HG03159 (cell line): ENCODE data around the gene PPIF.
A peak's percentile ranks its signal among the peaks of the same experiment; 100 is the strongest.

Source experiments
- ATAC-seq: cut with Tn5 transposase; IDR thresholded peaks from one replicate; pipeline ENCODE4 v1.9.1; 2021; ENCODE audit warnings: mild to moderate bottlenecking, moderate library complexity; ENCODE audit not compliant: unreplicated experiment

Gene PPIF

DNA sequence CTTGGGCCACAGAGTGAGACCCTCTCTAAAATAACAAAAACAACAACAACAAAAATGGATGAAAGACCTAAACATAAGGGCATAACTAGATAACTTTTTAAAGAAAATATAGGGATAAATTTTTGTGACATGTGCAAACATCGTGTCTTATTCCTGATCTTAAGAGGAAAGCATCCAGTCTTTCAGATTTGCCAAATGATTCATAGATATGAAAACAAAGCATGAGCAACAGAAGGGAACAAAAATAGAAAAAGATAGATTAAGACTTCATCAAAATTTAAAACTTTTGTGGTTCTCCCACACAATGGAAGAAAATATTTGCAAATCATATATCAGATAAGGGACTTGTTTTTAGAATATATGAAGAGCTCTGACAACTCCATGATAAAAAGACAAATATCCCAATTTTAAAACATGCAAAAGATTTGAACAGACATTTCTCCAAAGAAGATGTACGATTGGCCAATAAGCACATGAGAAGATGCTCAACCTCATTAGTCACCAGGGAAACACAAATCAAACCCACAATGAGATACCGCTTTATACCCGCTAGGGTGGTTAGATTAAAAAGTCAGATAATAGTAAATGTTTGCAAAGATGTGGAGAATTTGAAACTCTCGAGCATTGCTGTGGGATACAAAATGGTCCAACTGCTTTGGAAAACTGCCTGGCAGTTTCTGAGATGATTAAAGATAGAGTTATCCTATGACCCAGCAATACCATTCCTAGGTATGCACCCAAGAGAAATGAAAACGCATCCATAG is 20.3 kb downstream of the PPIF start:
- ATAC-seq, result no peak

DNA sequence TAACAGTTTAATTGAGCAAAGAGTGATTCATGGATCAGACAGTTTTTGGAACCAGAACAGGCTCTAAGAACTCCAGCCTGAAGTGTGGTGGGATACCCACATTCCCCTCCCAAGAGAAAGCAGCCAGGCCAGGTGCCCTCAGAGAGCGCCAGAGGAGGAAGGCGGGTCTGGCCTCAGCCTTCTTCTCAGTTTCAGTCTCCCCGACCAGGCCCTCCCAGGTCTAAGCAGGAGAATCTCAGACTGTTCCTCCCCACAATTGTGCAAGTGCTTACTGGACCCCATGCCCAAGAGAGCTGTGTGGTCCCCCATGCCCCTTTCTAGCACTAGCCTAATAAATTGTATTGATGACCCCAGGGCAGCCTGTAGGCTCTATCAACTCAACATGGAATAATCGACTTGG is 25.6 kb downstream of the PPIF start:
- ATAC-seq, result no peak

DNA sequence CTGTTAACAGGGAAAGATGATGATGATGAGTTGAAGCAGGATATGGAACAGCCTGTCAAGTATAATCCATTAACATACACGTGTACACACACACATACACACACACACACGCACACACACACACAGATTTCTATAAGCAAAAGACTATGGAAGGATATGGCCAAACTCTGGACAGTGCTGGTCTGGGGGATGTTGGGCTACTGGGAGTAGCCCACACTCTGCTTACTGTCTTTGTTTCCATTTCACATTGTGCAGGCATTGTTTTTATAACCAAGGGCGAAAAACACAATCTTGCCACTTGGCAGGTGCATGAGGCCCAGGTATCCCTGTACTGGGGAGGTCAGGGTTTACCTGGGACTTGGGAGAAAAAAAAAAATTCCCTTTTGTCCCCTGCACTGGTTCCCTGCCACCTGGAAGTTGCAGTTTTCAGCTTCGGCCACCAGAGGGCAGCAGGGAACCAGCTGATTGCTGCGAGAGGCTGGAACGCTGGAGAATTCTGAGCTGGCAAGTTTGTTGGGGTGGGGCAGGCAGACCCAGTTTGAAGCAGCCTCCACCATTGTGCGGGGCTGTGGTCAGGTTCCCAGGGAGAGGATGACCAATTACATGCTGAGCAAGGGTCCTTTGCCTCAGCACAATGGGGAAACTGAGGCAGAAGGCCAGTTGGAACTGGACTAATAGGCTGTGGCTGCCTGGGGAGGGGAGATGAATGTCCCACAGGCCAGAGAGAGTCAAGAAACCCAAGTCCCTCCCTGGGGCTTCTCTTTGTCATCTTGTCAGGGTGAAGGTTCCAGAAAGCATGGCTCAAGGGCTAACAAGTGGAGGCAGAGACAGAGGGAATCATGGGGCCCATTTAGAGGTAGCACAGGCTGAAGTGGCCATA is 27.3 kb downstream of the PPIF start:
- ATAC-seq, result peak; percentile 62

DNA sequence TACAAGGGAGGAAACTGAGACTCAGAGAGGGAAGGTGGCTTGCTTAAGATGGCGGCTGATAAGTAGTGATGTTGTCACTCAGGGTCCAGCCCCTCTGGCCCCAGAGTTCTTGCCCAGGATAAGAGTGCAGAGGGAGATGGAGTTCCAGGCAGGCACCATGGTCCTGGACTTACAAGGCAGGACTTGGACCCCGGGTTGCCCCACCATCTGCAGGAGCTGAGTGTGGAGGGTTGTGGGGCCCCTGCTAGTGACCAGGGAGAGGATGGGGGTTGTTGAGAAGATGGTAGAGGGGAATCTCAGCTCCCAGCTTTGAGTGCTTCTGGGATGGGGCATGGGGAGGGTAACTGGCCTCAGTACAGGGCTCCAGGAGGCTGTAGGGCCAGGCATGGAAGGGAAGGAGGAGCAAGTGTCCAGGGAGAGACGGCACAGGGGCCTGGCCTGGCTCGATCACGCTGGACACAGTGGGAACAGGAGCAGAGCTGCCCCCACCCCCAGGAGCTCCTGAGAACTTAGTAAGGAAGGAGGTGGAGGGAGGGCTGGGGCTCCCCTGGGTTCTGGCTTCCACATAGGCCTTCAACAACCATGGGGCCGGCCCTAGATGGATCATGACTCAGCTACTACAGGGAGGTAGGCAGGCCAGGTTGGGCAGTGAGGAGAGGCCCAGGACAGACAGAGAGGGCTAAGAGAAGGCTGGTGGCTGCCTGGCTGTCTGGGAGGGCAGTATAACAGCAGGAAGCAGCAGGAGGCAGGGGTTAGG is 28.2 kb downstream of the PPIF start:
- ATAC-seq, result no peak

DNA sequence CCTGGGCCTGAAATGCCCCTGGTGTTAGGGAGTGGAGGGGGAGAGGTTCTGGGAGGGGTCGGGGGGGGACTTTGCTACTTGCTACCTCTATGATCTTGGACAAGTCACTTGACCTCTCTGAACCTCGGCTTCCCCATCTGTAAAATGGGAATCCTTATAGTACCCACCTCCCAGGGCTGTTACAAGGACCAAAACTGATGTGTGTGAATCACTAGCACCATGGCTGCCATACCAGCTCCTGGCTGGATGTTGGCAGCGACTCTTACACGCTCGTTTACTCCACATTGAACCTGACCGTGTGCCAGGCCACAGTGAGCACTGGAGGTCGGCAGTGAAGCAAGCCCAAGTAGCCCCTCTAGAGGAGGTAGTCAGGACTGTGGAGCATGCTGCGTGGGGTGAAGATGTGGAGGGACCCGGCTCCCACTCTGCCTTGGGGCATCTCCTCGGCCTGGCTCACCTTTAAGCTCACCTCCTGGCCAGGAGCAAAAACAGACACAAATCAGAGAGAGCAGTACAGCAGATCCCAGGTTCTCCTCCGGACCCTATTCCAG is 28.9 kb downstream of the PPIF start:
- no peak for ATAC-seq

DNA sequence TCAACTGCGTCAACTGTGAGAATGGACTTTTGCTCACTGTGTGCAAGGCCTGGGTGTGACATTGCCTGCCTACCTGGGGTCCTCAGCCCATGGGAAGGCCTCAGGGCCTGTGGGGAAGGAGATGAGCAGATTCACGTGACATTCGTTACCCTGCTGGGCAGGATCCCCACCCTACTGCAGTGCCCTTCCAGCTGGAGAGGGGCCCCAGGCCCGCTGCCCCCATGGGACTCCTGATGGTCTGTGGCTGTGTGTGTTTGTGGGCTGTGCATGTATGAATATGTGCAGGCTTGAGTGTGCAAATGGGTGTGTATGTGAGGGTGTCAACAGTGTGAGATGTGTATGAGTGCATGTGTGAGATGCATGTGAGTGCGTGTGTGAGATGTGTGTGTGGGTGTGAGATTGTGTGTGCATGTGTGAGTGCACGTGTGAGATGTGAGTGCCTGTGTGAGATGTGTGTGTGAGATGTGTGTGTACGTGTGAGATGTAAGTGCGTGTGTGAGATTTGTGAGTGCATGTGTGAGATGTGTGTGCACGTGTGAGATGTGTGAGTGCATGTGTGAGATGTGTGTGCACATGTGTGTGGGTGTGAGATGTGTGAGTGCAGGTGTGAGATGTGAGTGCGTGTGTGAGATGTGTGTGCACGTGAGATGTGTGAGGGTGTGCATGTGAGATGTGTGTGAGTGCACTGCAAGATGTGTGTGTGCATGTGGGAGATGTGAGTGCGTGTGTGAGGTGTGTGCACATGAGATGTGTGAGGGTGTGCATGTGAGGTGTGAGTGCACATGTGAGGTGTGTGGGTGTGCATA is 29.7 kb downstream of the PPIF start:
- ATAC-seq, result no peak

DNA sequence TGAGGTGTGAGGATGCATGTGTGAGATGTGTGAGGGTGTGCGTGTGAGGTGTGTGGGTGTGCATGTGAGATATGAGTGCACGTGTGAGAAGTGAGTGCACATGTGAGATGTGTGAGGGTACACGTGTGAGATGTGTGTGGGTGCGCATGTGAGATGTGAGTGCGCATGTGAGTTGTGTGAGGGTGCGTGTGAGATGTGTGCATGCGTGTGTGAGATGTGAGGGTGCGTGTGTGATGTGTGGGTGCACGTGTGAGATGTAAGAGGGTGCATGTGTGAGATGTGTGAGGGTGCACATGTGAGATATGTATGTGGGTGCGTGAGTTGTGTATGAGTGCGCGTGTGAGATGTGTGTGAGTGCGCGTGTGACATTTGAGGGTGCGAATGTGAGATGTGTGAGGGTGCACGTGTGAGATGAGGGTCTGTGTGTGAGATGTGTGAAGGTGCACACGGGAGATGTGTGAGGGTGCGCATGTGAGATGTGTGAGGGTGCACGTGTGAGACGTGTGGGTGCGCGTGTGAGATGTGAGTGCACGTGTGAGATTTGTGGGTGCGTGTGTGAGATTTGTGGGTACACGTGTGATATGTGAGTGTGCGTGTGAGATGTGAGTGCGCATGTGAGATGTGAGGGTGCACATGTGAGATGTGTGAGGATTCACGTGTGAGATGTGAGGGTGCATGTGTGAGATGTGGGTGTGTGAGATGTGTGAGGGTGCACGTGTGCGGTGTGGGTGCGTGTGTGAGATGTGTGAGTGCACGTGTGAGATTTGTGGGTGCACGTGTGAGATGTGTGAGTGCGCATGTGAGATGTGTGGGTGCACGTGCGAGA is 30.5 kb downstream of the PPIF start:
- ATAC-seq, result no peak

DNA sequence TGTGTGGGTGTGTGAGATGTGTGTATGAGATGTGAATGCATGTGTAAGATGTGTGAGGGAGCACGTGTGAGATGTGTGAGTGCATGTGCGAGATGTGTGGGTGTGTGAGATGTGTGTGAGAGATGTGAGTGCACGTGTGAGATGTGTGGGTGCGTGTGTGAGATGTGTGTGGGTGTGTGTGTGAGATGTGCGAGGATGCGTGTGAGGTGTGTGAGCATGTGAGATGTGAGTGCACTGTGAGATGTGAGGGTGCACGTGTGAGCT is 31.0 kb downstream of the PPIF start:
- ATAC-seq, result no peak

DNA sequence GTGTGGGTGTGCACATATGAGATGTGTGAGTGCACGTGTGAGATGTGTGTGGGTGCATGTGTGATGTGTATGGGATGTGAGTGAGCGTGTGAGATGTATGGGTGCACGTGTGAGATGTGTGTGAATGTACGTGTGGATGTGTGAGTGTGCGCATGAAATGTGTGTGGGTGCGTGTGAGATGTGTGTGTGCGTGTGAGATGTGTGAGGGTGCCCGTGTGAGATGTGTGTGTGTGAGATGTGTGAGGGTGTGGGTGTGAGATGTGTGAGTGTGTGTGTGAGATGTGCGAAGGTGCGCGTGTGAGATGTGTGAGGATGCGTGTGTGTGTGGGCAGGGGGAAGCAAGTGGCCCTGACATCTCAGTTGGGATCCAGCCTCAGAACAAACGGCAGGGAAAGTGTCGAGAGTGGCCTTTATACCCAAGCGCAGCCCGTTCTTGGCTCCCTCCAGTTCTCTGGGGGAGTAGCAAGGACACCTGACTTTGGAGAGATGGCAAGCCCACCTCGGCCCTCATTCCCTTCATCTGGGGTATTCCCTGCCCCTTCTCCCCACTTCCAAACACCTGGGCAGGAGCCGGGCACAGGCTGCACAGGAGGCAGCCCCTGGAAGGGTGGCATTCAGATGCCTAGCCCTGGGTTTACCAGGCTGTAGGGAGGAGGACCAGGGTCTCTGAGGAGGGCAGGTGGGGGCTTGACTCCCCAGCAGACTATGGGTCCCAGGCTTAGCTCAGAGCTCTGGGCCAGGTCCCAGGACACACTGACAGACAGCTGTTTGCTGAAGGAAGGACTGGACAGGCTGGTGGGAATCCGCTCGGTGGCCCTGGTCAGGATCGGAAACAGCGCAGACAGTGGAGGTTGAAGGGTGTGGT is 31.6 kb downstream of the PPIF start:
- no peak for ATAC-seq

DNA sequence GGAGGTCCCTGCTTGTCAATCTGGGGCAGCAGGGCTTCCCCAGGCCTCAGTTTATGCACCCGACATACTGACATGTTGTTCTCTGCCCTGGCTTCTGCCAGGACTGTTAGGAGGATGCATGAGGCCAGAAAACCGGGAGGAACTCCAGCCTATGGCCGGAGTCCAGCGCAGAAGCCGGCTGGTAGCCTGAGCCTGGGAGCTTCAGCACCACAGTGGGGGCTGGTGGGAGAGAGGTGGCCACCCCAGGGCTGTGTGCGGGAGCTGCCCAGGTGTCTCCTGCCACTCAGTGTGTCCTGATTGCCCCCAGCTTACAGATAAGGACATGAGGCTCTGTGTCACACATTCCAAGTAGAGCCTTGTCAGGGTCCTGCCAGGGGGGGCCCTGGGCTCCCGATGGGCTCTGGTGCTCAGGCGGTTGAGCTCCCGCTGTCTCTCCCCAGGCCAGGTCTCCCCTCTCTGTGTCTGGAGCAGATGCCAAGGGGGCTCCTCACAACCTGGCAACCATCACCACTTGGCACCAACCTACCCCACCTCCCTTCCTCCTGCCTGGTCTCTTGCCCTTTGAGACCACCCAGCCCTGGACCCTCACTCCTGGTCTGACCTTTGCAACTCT is 32.3 kb downstream of the PPIF start:
- no peak for ATAC-seq

DNA sequence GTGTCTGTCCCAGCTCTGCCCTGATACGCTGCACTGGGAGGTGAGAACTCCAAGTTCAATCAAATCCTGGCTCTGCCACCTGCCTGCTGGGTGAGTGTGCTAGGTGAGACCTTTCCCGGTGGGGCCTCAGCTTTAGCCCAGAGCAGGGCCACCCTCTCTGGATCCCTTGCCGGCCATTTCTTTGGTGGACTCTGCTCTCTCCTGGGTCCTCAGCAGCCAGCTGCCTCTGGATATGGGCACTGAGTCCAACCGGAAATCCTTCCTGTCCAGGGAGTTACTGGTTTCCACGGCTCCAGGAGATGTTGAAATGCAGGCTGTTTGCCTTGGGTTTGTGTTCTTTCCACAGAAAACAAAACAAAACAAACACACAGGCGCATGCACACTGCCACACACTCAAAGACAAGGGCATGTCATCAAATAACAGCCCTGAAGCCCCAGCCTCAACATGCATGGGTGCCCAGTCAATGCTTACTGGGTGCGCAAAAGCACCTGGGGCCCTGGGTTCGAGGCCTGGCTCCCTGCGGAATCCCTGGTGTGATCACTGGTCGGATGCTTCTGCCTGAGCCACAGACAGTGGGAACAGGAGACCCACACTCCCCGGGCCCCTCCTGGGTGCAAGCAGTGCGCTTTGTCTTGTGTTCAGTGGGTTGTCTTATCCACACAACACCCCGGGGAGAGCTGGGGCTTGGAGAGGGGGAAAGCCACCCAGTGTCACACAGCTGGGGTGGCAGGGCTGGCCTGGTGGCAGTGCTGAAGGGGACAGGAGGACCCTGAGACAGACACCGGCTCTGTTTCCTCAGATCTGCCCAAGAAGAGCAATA is 33.1 kb downstream of the PPIF start:
- no peak for ATAC-seq

DNA sequence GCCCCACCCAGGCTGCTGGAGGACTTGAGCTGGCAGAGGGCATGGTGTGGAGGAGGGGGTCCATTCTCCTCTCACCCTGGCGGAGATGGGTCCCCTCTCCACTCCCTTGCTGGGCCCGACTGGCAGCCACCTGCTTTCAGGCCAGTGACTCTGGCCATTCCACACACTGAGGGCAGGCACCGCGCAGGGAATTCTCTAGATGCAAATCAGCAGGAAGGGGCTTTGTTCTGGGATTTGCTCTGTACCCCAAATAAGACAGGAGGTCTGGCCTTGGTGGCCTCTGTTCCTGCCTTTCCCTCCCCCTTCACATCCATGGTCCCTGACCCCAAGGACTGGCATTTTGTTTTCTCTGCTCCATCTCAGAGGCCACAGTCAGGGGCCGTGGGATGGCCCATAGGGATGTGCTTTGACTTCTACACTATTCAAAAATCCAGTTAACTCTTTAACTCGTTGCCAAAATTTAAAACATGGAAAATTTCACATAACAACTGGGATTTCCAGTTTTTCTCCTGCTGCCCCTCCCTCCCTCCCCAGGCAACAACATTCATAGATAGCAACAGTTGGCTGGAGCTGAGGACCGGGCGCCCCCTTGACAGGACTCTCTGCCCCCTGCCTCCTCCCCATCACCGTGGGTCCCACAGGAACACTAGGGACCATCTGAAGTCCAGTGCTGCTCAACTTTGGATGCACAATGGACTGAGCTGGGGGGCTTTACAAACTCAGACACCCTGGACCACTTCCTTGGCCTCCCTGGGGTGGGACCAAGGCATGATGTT is 33.9 kb downstream of the PPIF start:
- no peak for ATAC-seq

DNA sequence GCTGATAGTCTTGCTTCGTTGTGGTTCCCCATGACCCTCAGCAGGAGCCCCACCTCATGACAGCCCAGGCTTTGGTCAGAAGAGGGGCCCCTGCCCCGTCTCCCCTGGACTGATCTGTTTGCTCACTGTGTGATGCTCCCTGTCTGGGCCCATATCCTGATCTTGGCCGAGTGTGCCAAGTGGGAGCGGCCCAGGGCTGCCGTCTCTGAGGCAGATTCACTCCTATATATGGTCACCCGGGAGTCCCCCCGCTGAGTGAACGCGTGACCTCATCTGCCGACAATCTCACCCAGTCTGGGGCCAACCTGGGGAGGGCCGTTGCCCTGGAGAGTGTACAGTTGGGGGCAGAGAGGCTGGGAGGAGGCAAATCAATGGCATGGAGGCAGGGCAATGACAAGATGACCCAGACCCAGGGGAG is 34.5 kb downstream of the PPIF start:
- ATAC-seq, result no peak

DNA sequence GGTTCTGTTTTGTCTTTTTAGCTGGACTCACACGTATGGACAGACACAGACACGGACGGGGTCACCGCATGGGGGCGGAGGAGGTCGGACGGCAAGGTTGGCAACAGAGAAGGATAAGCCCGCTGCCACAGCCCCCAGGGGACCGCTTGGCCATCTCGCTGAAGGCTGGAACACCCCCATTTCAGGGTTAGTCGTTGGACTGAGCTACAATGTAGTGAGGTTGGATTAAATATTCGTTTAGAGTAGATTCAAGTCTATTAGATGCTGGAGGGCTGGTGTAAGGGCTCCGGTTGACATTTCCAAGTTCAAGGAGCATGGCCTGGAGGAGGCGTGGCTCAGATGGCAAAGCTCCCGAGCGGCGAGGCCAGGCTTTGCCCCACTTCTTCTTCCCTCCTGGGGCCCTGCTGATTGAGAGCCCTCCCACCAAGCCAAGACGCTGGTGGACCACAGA is 35.2 kb downstream of the PPIF start:
- ATAC-seq, result no peak

DNA sequence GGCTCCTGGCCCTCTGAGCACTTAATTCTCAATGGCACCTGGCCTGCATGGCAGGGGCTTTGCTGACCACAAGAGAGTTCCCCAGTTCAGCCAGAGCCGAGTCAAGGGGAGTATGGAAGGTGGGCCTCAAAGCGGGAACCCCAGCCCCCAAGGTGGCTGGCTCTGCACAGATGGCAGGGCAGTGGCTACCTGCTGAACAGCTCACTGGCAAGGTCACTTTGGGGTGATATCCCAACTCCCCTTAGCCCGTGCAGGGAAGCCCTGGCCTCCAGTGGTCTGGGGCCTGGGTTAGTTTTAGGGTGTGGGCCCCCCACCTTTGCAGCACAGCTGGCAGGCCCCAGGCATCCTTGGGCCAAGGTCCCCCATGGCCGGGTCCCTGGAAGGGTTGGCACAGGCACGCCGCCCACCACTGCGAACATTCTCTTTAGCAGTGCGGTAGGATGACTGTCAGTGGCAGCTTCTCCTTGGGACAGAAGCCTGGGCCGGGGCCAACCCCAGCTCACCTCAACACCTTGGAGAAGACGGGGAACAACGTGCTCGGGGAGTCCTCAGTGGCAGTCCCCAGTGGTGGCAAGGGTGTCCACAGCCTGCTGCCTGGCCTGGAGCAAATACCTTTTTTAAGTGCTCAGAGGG is 36.8 kb downstream of the PPIF start:
- no peak for ATAC-seq

DNA sequence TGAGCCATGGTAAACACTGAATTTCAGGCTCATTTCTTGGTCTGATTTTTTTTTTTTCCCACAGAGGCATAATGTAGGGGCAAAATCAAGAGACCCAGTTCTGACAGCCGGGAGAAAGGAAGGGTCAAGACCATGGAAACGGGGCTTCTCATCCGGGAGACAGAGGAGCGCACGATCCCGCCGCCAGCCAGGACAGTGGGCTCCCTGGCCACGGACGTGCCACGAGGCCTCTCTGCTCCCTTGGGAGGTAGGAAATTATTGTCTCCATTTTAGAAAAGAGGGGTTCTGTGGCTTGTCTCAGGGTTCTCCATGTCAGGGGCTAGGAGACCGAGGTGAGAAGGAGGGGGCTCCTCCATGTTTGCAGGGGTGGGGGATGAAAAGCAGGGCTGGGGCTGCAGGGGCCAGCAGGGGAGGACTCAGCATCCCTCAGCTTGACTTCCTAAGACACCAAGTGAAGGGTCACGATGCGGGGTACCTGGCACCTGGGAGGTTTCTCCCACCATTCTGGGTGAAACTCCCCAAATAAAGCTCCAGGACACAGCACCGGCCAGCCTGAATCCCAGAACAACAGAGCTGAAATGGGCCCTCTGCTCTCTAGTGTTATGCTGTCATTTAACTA is 37.6 kb downstream of the PPIF start:
- no peak for ATAC-seq
